ENCODE results near the gene RNF169. TPM values are rescaled to one million over a fixed set of nuclear protein-coding genes. Genes with fewer than 3 reads are reported as not detected.

RNF169 gene
- total and polyA plus RNA-seq, 9 of the 15 experiments (the other 6 are each of a cell fraction or from before 2014, with no cell fraction given): 0.68 to 18.1 (median 10.1) TPM

DNA sequence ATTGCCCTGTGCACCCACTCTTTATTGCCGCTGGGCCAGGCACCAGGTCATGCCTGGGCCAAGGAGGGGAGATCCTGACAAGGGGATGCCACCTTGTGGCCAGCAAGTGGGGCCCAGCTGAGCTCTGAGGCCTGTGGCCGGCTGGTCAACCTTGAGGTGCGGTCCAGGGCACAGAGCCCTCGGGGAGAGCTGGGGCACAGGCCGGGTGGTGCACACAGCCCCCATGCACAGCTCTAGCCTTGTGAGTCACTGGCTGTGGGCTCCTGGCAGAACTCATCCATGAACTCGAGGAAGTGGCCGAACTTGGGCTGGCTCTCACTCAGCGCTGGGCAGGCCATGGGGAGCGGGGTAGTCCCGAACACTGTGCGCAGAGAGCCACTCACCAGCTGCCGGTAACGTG lies 94.3 kb downstream of the RNF169 start (continued):
- TF ChIP-seq, protein P1, sequence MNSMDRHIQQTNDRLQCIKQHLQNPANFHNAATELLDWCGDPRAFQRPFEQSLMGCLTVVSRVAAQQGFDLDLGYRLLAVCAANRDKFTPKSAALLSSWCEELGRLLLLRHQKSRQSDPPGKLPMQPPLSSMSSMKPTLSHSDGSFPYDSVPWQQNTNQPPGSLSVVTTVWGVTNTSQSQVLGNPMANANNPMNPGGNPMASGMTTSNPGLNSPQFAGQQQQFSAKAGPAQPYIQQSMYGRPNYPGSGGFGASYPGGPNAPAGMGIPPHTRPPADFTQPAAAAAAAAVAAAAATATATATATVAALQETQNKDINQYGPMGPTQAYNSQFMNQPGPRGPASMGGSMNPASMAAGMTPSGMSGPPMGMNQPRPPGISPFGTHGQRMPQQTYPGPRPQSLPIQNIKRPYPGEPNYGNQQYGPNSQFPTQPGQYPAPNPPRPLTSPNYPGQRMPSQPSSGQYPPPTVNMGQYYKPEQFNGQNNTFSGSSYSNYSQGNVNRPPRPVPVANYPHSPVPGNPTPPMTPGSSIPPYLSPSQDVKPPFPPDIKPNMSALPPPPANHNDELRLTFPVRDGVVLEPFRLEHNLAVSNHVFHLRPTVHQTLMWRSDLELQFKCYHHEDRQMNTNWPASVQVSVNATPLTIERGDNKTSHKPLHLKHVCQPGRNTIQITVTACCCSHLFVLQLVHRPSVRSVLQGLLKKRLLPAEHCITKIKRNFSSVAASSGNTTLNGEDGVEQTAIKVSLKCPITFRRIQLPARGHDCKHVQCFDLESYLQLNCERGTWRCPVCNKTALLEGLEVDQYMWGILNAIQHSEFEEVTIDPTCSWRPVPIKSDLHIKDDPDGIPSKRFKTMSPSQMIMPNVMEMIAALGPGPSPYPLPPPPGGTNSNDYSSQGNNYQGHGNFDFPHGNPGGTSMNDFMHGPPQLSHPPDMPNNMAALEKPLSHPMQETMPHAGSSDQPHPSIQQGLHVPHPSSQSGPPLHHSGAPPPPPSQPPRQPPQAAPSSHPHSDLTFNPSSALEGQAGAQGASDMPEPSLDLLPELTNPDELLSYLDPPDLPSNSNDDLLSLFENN (IDR thresholded peaks at IDR 0.05; ENCODE audit: low read depth in 2 of 2, low read length in 2 of 2): no peak
- TF ChIP-seq, protein P2, sequence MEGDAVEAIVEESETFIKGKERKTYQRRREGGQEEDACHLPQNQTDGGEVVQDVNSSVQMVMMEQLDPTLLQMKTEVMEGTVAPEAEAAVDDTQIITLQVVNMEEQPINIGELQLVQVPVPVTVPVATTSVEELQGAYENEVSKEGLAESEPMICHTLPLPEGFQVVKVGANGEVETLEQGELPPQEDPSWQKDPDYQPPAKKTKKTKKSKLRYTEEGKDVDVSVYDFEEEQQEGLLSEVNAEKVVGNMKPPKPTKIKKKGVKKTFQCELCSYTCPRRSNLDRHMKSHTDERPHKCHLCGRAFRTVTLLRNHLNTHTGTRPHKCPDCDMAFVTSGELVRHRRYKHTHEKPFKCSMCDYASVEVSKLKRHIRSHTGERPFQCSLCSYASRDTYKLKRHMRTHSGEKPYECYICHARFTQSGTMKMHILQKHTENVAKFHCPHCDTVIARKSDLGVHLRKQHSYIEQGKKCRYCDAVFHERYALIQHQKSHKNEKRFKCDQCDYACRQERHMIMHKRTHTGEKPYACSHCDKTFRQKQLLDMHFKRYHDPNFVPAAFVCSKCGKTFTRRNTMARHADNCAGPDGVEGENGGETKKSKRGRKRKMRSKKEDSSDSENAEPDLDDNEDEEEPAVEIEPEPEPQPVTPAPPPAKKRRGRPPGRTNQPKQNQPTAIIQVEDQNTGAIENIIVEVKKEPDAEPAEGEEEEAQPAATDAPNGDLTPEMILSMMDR (IDR thresholded peaks at IDR 0.05 in 2 of 3, conservative IDR thresholded peaks at IDR 0.05 in 1 of 3; ENCODE audit: insufficient read depth in 2 of 3, low read depth in 1 of 3, low read length in 3 of 3): peak in 2 of 3 experiments; percentile 7 to 22; a peak in 2 of 6 replicates
- TF ChIP-seq GTF2E2 (tag; IDR thresholded peaks at IDR 0.05) (no peak), ILF3 (IDR thresholded peaks at IDR 0.05; ENCODE audit: borderline replicate concordance) (no peak), HDAC1 (IDR thresholded peaks at IDR 0.05) (no peak), CREB1 (IDR thresholded peaks at IDR 0.05) (no peak), CREB1 (CRISPR knock-in tag; IDR thresholded peaks at IDR 0.05) (no peak), HLTF (IDR thresholded peaks at IDR 0.05) (no peak)
- TF ChIP-seq, protein P3, sequence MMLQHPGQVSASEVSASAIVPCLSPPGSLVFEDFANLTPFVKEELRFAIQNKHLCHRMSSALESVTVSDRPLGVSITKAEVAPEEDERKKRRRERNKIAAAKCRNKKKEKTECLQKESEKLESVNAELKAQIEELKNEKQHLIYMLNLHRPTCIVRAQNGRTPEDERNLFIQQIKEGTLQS (IDR thresholded peaks at IDR 0.05): no peak
- TF ChIP-seq, protein P3 (CRISPR knock-in tag; conservative IDR thresholded peaks at IDR 0.05): no peak

All from K562 (cell line).